Caco-2 (cell line): ENCODE results near the gene SLC44A1. TPM values are rescaled to one million over a fixed set of nuclear protein-coding genes. Genes with fewer than 3 reads are reported as not detected.

Source experiments
- BruUV-seq: library from RNA; stranded (reverse); fragments of 400-500 nt; replicated peaks from 2 replicates; lab custom pipeline; 2021; lab: Mats Ljungman, UMichigan
- CTCF ChIA-PET: fragments of 300-600 bp; sonication (Branson Sonifier 250); formaldehyde crosslinking; loops from one replicate; lab custom pipeline; 2022; ENCODE audit warnings: antibody characterized with exemption; lab: Charles Lee
- POLR2A ChIA-PET: fragments of 300-600 bp; sonication (Branson Sonifier 250); formaldehyde crosslinking; loops from one replicate; lab custom pipeline; 2022; ENCODE audit warnings: antibody characterized with exemption; lab: Charles Lee
- DNase-seq, 2 experiments: peaks; one replicate each; pipeline versions ENCODE4 v3.0.0 to v3.0.0-alpha.2; 2020 to 2022
- H3K27me3 ChIP-seq: replicated peaks from 2 replicates; pipeline ENCODE4 v1.6.0; 2011; ENCODE audit warnings: low read length; ENCODE audit not compliant: control insufficient read depth, insufficient read depth
- H3K36me3 ChIP-seq: 2 replicates; pipeline ENCODE4 v1.5.1; 2011; ENCODE audit warnings: low read length; ENCODE audit not compliant: control insufficient read depth, insufficient read depth
- H3K4me1 ChIP-seq: fragments of 250-450 bp; sonication (Bioruptor Pico); 2 replicates; pipeline ENCODE4 v1.5.1; 2020; ENCODE audit warnings: mild to moderate bottlenecking
- H3K4me3 ChIP-seq: 2 replicates; pipeline ENCODE4 v1.5.1; 2011; ENCODE audit warnings: low read depth, mild to moderate bottlenecking, control low read depth, low read length
- H3K9me3 ChIP-seq: fragments of 250-450 bp; sonication (Bioruptor Pico); 2 replicates; pipeline ENCODE4 v1.5.1; 2020; ENCODE audit warnings: mild to moderate bottlenecking, moderate library complexity
- H3K27ac Mint-ChIP-seq: one replicate; pipeline ENCODE4 v1.8.0; 2022; ENCODE audit warnings: mixed read lengths; ENCODE audit not compliant: unreplicated experiment
- H3K27me3 Mint-ChIP-seq: one replicate; pipeline ENCODE4 v1.8.0; 2022; ENCODE audit warnings: mixed read lengths; ENCODE audit not compliant: insufficient read depth, unreplicated experiment
- H3K36me3 Mint-ChIP-seq: one replicate; pipeline ENCODE4 v1.8.0; 2022; ENCODE audit warnings: mild to moderate bottlenecking, mixed read lengths; ENCODE audit not compliant: insufficient read depth, unreplicated experiment
- H3K4me1 Mint-ChIP-seq: one replicate; pipeline ENCODE4 v1.8.0; 2022; ENCODE audit warnings: low read depth, mixed read lengths; ENCODE audit not compliant: unreplicated experiment
- H3K4me3 Mint-ChIP-seq: one replicate; pipeline ENCODE4 v1.8.0; 2022; ENCODE audit warnings: mild to moderate bottlenecking, moderate library complexity, mixed read lengths; ENCODE audit not compliant: unreplicated experiment
- H3K9me3 Mint-ChIP-seq: one replicate; pipeline ENCODE4 v1.8.0; 2022; ENCODE audit warnings: mixed read lengths; ENCODE audit not compliant: unreplicated experiment
- intact Hi-C: fragments of 100-400 bp; cut with micrococcal nuclease; formaldehyde crosslinking; loops from one replicate; pipeline ENCODE4 v1.10.0; 2022; ENCODE audit not compliant: unreplicated experiment
- total RNA-seq: library from RNA; stranded (reverse); gene quantifications from 2 replicates; pipeline ENCODE4 v1.2.3, GENCODE V29; 2022
- TF ChIP-seq, protein P1 (sequence below), 2 experiments: fragments of 200-600 bp in 1 of 2; IDR thresholded peaks; 1 replicate in 1 of 2; 2 replicates in 1 of 2; pipeline versions ENCODE4 v1.5.1 to v1.8.0; 2011 to 2022; ENCODE audit warnings: antibody characterized with exemption in 1 of 2, control low read depth in 1 of 2, inconsistent platforms in 1 of 2, low read depth in 1 of 2, low read length in 1 of 2, mild to moderate bottlenecking in 1 of 2, moderate library complexity in 1 of 2; ENCODE audit not compliant: insufficient read depth in 1 of 2, severe bottlenecking in 1 of 2, unreplicated experiment in 1 of 2

SLC44A1 gene
- total RNA-seq, 1 experiment from 2014 or later, result 45.8 TPM

DNA sequence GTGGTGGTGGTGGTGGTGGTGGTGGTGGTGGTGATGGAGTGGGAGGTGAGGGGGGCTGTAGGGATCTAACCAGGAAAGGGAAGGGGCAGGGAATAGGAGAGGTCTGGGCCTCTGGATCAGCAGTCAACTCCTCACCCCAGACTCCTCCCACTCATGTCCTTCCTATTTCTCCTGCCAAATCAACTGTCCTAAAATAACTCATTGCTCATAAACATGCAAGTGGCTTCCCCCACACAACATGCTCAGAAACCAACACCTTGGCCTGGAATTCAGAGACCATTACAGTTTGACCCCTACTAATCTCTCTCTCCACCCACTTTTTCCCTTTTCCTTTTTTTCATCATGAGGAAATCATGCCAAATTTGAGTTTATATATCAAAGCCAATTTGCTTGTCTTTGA lies 195.0 kb downstream of the SLC44A1 start:
- Mint-ChIP-seq H3K36me3 (peaks cover 6% of the 10 kb centered on the region), H3K27ac (no peak overlapping the region), H3K4me1 (no peaks in the 10 kb centered on the region), H3K27me3 (no peaks in the 10 kb centered on the region), H3K9me3 (peaks cover 13% of the 10 kb centered on the region), H3K4me3 (no peak overlapping the region)
- no TSS peak for BruUV-seq
- intact Hi-C loops, result no loop called here
- TF ChIP-seq, protein P1, sequence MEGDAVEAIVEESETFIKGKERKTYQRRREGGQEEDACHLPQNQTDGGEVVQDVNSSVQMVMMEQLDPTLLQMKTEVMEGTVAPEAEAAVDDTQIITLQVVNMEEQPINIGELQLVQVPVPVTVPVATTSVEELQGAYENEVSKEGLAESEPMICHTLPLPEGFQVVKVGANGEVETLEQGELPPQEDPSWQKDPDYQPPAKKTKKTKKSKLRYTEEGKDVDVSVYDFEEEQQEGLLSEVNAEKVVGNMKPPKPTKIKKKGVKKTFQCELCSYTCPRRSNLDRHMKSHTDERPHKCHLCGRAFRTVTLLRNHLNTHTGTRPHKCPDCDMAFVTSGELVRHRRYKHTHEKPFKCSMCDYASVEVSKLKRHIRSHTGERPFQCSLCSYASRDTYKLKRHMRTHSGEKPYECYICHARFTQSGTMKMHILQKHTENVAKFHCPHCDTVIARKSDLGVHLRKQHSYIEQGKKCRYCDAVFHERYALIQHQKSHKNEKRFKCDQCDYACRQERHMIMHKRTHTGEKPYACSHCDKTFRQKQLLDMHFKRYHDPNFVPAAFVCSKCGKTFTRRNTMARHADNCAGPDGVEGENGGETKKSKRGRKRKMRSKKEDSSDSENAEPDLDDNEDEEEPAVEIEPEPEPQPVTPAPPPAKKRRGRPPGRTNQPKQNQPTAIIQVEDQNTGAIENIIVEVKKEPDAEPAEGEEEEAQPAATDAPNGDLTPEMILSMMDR (IDR thresholded peaks at IDR 0.05; ENCODE audit: insufficient read depth in 1 of 2, low read depth in 1 of 2, low read length in 1 of 2, severe bottlenecking in 1 of 2, unreplicated experiment in 1 of 2), result no peak
- CTCF ChIA-PET, result interaction anchor here (0.6 kb wide), 1 partner anchor 22 kb away, joined by 5 read pairs; no protein-coding TSS in a partner anchor
- POLR2A ChIA-PET, result no interaction called here
- no peak for DNase-seq
- Histone ChIP-seq H3K9me3 (no peaks in the 10 kb centered on the region; the same call in 1 of the 2 replicates), H3K4me3 (no peak overlapping the region), H3K4me1 (no peaks in the 10 kb centered on the region), H3K36me3 (no peaks in the 10 kb centered on the region), H3K27me3 (no peaks in the 10 kb centered on the region)

DNA sequence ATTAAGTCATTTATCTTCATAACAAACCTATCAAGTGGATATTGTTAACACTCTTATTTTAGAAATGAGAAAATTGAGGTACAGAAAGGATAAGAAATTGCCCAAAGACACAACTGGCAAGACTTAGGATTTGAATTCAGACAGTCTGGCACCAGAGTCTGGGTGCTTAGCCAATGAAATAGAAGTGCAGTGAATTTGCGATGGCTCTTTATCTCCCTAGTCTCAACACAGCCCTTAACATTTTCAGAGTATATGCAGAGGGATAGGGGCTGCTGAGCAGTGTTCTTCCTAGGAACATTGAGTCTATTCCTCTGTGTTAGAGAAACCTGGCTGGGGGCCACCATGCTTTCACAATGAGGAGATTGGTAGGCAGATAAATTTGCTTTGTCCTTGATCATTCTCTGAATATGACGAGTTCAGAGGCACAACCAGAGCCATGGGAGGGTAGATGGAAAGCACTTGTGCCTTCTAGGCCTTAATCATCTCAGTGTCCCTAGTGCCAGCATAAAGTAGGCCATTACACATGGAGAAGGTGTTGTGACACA lies 197.2 kb downstream of the SLC44A1 start:
- no TSS peak for BruUV-seq
- Histone ChIP-seq H3K4me1 (no peaks in the 10 kb centered on the region), H3K27me3 (no peaks in the 10 kb centered on the region), H3K9me3 (no peaks in the 10 kb centered on the region), H3K4me3 (no peak overlapping the region), H3K36me3 (no peaks in the 10 kb centered on the region)
- intact Hi-C loops, result loop anchor here (10.0 kb wide), 1 partner anchor 253 kb away; the partner anchor contains the start of gene TMEM38B
- TF ChIP-seq, protein P1 (IDR thresholded peaks at IDR 0.05; ENCODE audit: insufficient read depth in 1 of 2, low read depth in 1 of 2, low read length in 1 of 2, severe bottlenecking in 1 of 2, unreplicated experiment in 1 of 2), result no peak
- H3K4me1 Mint-ChIP-seq, result no peaks in the 10 kb centered on the region
- no peak overlapping the region for H3K27ac Mint-ChIP-seq
- H3K36me3 Mint-ChIP-seq, result no peaks in the 10 kb centered on the region
- ChIA-PET POLR2A (no interaction called here), CTCF (no interaction called here)
- no peaks in the 10 kb centered on the region for H3K9me3 Mint-ChIP-seq
- H3K27me3 Mint-ChIP-seq, result no peaks in the 10 kb centered on the region
- no peak for DNase-seq
- no peak overlapping the region for H3K4me3 Mint-ChIP-seq

GRCh38 chr9:105443121-105443520 lies 198.7 kb downstream of the SLC44A1 start:
- no peak overlapping the region for H3K27ac Mint-ChIP-seq
- no peak overlapping the region for H3K4me3 ChIP-seq
- intact Hi-C loops, result loop anchor here (10.0 kb wide), 1 partner anchor 252 kb away; the partner anchor contains the start of gene TMEM38B
- no peaks in the 10 kb centered on the region for H3K36me3 Mint-ChIP-seq
- no peak overlapping the region for H3K4me3 Mint-ChIP-seq
- TF ChIP-seq, protein P1 (IDR thresholded peaks at IDR 0.05; ENCODE audit: insufficient read depth in 1 of 2, low read depth in 1 of 2, low read length in 1 of 2, severe bottlenecking in 1 of 2, unreplicated experiment in 1 of 2), result no peak
- no peaks in the 10 kb centered on the region for H3K4me1 Mint-ChIP-seq
- no peaks in the 10 kb centered on the region for H3K4me1 ChIP-seq
- H3K27me3 ChIP-seq, result no peaks in the 10 kb centered on the region
- H3K36me3 ChIP-seq, result no peaks in the 10 kb centered on the region
- no peak for DNase-seq
- no peaks in the 10 kb centered on the region for H3K9me3 Mint-ChIP-seq
- ChIA-PET CTCF (no interaction called here), POLR2A (no interaction called here)
- no peaks in the 10 kb centered on the region for H3K9me3 ChIP-seq
- no peaks in the 10 kb centered on the region for H3K27me3 Mint-ChIP-seq
- no TSS peak for BruUV-seq
